GM21576 (cell line): ENCODE measurements around the gene THBD.

Experiments used
- ATAC-seq: cut with Tn5 transposase; IDR thresholded peaks from one replicate; pipeline ENCODE4 v1.9.1; 2021; ENCODE audit warnings: mild to moderate bottlenecking, moderate library complexity; ENCODE audit not compliant: unreplicated experiment

The THBD gene

DNA sequence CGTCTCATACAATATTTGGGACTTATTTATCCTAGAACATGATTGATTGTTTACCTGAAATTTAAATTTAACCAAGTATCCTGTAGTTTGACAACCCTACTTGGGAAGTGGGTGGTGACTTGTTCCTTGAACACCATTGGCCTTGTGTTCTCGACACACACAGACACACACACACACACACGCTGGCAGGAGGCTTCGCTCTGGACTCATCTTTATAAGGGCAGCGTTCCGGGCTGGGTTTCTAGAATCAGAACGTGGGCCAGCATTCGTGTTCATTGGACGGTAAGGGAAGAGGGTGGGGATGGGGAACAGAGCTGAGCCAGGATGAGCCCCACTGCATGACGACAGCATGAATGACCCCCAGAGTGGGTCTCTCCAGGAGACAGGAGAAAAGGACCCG lies 30.5 kb downstream of the THBD start:
- ATAC-seq: no peak

DNA sequence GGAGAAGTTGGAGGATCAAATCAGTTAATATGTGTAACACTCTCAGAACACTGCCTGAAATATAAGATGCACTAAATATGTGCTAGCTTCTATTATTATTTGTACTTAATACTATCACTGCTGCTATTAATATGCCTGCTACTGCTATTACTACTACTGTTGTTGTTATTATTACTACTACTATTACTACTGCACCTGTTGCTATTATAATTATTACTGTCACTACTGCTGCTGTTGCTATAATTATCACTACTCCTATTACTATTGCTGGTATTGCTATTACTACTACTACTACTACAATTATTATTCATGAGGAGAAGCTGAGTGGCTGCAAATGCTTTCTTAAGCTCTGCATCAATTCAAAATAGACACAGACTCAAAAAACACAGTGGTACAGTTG lies 31.0 kb downstream of the THBD start:
- no peak for ATAC-seq

DNA sequence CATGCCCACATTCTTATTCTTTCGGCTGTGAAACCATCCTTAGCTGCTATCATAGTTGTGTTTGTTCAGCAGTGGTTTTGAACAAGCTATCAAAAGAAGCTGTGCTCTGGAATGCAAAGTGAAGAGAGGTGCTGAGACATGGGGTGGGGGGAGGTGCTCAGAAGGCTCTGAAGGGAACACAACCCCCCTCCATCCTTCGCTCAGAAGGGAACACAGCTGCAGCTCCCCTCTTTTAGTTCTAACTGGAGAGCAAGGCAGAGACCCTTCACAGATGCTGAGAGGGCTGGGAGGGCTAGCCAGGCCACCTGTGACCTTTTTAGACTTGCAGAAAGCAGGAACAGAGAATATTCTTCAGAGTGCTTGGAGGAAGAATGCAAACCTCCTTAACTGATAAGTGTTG lies 32.0 kb downstream of the THBD start:
- no peak for ATAC-seq

DNA sequence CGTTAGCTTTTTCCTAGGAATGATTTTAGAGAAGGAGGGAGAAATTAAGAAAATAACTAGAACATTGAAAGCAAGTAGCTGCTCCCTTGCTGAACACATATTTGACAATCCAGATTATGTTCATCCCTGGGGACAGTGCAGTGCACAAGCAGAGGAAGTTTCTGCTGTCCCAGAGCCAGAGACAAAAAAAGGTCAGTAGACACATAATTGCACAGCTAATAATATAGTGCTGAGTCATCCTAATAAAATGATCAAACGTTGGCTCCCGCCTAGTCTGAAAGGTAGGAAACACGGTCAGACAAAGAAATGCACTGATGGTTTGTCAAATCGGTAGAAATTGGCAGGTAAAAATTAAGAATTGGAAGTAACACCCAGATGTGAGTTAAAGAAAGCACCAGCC lies 36.0 kb downstream of the THBD start:
- ATAC-seq: no peak

DNA sequence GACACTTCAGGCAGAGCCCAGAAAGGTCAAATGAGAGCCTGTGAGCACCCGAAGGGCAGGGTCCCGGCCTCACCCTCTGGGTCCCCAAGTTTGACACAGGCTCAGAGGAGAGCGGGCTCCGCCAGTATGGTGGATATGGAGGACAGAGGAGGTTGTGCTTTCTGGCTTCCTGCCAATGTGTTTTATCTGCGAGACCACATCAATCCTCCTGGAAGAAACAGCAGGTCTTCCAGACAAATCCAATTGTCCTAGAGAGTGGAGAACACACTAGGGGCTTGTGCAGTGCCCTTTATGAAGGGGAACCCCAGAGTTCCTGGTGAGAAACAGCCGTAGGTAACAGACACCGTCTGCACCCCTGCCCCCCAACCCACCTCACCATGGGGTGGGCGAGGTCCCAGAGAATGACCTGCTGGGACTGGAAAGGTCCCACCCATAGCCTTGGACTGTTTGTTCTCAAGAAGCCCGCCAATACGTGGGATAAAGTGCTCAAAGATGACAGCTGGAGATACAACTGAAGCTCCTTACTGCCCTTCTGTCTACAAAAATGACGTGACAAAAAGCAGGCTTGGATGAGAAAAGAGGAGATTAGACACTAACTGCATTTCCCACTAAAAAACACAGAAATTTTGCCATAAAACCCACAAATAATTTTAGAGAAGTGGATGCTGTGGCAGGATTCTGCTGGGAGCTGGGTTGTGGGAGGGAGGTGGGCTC lies 38.3 kb downstream of the THBD start:
- no peak for ATAC-seq

DNA sequence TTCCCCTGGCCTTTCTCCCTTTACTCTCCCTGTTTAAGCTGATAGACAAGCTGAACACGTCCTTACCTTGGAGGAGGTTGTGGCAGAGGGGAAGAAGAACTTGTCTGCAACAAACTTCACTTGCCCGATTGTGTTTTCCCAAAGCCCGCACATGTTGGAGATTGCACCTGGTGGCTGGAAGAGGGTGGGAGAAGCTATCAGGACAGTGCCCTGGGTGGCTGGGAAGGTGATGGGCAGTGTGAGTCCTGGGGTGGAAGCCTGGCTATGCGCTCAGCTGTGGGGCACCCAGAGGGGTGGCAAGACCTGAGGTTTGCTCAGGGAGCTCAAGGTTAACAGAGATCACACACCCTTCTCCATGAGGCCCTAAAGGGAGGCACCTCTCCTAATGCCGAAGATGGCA lies 39.4 kb downstream of the THBD start:
- no peak for ATAC-seq

DNA sequence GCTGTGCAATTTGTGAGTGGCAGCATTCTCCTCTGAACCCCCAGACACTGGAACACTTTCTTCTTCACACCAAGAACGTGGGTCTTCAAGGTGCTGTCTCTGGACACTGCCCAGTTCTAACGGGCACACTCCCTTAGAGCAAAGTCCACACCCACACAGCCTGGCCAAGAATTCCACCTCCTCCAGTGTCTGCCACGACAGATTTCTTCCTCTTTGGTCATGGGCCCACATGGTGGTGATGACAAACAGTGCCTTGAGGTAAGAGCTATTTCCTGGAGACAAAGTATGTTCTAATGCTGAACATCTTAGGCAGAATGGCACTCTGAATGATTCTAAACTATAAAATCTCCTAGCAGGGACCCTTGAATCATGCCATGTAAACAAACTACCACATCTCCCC lies 39.8 kb downstream of the THBD start:
- no peak for ATAC-seq

DNA sequence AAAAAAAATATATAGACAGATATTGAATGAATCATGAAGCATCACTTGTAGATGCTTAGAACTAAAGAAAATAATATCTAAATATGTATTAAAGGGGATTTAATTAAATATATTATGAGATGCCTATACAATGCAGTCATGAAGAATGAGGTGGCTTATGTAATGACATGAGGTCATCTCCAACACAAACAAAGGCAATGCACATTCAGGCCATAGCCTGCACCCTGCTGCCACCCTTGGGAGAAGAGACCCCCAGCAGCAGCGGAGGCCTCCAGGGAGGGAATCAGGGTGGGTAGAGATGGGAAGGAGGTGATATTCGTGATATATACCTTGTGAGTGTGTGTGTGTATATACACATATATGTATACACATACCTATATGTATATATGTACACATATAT lies 40.8 kb downstream of the THBD start:
- no peak for ATAC-seq

DNA sequence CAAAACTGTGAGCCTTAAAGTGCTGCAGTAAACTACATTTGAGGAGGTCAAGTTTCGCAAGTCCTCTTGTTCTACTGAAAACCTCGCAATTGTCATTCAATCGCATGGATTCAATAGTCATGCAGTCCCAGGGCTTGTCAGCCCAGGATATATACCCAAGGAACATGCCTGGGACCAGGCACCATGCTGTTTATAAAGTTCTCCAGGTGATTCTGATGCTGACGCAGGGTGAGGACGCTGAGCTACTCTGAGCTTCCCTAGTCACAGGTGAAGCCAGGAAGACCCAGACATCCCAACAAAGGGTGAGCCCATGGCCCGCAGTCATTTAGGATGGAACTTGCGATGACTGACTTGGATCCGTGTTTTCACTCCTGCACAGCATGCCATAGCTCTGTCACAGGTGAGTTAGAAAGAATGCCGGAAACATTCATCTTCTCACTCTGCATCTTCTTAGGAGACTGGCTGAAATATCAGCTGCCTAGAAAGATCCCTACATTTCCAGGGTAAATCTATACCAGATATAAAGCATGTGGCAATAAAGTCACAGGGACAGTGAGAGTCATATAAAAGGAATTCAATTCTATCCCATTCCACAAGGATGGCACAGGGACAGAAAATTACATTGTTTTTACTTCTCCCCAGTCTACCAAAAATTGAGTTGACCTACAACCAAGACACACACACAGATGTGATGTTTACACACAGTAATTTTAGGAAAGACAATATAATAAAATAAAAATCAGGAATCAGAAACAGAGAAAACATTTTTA lies 41.4 kb downstream of the THBD start:
- no peak for ATAC-seq

DNA sequence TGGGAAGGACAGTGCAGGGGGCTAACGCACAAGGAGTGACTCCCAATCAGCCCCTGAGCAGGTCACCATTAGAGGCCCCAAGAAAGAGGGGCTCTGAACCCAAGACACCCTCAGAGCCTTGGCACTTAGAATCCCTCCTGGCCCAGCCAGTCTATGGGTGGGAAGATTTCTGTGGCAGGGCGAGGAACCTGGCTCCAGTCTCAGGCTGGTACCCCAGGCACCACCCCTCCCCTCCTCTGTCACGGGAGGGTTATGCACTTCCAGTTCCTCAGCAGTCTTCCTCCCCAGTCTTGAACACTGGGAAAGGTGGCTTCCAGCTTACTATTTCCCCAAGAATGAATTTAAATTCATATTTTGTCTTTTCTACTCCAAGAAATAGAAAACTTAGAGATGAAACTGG lies 42.0 kb downstream of the THBD start:
- ATAC-seq: no peak

DNA sequence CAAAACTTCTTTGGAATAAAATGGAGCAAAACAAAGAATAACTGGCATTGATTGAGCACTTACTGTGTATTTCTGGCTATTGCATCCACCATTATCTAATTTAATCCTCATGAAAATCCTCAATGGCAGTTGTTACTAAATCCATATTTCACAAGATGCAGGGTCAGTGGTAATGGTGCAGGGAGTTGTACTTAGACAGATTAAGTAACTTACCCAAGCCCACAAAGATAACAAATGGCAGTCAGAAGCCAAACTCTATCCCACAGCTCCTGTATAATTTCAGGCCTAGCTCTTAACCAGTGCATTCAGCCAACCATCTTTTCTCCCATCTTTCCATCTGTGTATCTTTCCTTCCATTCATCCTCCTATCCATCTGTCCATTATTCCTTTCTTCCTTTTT lies 43.7 kb downstream of the THBD start:
- ATAC-seq: no peak

DNA sequence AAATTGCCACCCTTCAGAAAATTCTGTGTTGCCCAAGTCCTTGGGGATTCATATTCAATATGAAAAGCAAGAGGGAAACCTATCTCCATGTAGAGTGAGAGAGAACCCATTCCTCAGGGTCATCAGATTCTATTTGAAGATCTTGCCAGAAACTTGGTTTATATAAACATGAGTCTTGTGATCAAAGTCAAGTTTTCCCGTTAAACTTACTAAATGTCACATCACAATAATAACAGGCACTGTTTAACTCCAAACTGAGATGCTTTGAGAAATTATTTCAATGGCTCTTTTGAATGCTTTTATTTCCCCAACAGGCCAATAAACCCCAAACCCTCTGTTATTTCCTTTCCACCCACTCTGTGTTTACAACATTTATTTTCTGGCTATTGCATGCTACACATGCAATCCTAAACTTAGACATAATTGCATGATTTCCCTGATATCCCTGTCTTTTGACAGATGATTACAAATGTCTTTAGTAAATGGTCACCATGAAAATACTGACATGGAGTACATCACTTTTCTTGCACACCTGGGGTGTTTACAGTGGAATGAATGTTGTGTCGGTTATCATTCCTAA lies 45.5 kb downstream of the THBD start:
- ATAC-seq: no peak

DNA sequence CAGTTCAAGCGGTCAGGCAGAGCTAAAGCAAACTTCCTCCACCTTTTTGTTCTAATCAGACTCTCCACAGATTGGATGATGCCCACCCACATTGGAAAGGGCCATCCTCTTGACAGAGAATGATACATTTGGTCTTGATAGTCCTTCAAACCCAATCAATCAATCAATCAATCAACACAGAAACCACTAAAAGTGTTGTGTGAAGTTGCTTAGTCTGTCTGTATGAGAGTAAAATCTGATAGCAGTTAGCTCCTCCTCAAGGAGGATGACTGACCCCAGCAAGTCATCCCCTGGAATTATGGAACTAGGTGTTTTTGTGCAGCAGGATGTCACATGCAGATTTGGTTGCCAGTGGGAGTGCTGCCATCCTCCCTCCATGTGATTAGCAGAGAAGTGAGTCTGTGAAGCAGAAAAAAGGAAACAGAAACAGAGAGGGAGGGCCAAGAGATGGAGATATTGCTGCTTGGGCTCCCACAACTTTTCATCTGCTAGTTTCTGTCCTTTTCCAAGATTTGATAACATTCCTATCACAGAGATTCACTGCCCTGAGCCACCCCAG lies 46.3 kb downstream of the THBD start:
- no peak for ATAC-seq

DNA sequence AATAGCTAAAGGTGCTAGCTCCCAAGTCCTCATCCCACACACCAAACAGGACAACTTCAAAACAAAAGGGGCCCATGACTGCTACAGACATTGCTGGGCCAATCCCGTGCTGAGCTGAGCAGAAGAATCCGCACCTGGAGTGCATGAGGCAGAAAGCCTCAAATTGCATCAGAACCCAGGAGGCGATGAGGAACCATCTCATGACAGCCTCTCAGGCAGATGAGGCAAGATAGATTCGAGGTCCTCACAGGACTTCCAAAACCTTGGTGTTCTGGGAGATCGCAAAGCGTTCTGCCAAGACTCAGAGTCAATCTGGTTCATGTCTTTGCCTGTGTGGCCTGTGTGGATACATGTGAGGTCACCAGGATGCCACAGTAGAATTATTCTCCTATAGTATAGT lies 47.2 kb downstream of the THBD start:
- no peak for ATAC-seq

DNA sequence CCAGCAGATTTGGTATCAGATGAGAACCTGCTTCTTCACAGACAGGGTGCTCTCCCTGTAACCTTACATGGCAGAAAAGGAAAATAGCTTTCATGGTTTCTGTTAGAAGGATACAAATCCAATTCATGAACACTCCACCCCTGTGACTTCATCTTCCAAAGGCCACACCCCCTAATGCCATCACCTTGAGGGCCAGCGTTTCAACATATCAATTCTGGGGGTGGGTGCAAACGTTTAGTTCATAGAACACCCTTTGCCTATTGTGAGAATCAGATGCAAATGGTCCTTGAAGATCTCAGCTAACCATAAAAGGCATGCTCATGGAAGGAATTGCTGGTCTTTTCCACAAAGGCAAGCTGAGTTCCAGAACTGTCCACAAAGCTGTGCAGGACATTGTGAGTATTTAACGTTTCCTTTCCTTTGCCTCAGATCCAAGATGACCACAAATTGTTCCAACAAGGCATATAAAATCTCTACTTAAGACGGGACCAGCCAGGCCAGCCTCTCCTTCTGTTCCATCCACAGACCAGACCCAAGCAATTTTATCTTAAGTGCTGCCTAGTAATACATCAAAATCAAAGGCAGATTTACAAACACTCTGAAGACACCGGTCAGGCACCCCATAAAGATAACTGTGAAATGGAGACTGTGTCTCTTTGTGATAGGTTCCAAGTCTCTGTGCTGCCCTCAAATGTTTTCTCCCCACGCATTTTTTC lies 49.1 kb downstream of the THBD start:
- ATAC-seq: no peak

DNA sequence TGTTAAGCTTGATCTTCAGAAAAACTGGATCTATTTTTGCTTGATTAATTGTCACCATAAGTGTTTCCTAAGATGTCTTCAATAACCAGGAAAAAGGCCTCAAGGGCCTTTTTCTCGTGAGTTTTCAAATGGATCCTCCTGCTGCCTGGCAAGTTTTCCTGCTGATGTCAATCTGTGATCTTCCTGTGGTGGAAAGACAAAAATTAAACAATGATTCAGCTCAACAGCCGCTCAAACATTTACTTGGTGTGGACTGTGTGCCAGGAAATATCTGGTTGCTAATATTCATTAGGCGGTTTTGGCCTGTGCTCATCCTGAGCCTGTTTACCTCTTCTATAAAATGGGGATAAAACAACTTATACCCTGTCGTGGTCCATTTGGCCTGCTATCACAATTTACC lies 49.7 kb downstream of the THBD start:
- ATAC-seq: no peak

DNA sequence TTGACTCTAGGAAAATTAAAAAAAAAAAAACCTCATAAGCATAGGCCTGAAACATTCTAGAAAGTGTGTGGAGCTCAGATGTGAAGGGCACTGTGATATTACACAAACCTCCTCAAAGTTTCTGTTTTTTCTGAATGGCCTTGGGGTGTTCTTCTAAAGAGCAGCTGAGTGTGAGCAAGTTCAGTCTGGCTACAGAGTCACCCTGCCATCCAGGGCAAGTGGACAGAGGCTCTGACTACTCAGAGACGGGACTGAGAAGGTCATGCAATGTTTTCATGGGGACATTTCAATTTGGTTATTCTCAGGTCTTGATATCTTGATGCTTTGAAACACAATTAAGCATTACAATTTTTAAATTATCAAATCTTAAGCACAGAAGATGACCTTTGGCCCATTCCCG lies 51.0 kb downstream of the THBD start:
- no peak for ATAC-seq

DNA sequence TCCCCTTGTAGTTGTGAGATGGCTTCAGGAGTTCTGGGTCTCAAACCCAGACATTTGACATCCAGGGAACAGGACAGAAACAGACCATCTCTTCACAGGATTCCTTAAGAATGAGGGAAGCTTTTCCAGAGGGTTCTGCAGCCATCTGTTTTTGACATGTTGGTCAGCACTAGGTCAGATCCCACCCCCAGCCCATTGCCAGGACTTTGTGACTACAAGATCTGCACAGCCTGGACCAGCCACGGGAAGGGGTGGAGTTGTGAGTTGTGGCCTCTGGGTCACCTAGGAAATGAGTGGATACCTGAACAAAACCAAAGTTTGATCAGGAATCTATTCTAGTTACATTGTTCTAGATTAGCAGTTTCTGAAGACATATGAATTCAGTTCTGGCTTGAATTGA lies 53.5 kb downstream of the THBD start:
- no peak for ATAC-seq
